HG03095 (cell line): ENCODE data around the gene NFXL1.

ENCODE experiments used
- ATAC-seq: cut with Tn5 transposase; IDR thresholded peaks from one replicate; pipeline ENCODE4 v1.9.1; 2021; ENCODE audit warnings: moderate library complexity; ENCODE audit not compliant: unreplicated experiment

Gene NFXL1

GRCh38 chr4:47899639-47900038 lies 14.7 kb downstream of the NFXL1 start:
- no peak for ATAC-seq

GRCh38 chr4:47891928-47892327 lies 22.5 kb downstream of the NFXL1 start:
- no peak for ATAC-seq

- no peak for ATAC-seq
Observed at GRCh38 chr4:47882228-47882627, 32.2 kb downstream of the NFXL1 start.

GRCh38 chr4:47879458-47879857 lies 34.9 kb downstream of the NFXL1 start:
- ATAC-seq: no peak

- no peak for ATAC-seq
Observed at GRCh38 chr4:47876784-47877546, 37.4 kb downstream of the NFXL1 start.

- ATAC-seq: no peak
Observed at GRCh38 chr4:47876310-47876709, 38.1 kb downstream of the NFXL1 start.

GRCh38 chr4:47873877-47874541 lies 40.4 kb downstream of the NFXL1 start:
- no peak for ATAC-seq

- ATAC-seq: no peak
Observed at GRCh38 chr4:47863486-47863885, 50.9 kb downstream of the NFXL1 start.

GRCh38 chr4:47862297-47862696 lies 52.1 kb downstream of the NFXL1 start:
- ATAC-seq: no peak

- ATAC-seq: no peak
Observed at GRCh38 chr4:47860305-47860704, 54.1 kb downstream of the NFXL1 start.

- no peak for ATAC-seq
Observed at GRCh38 chr4:47858006-47858405, 56.4 kb downstream of the NFXL1 start.

- ATAC-seq: no peak
Observed at GRCh38 chr4:47856713-47857112, 57.7 kb downstream of the NFXL1 start.

- ATAC-seq: no peak
Observed at GRCh38 chr4:47855350-47855749, 59.0 kb downstream of the NFXL1 start.

- no peak for ATAC-seq
Observed at GRCh38 chr4:47852136-47852535, 62.2 kb downstream of the NFXL1 start.

- ATAC-seq: no peak
Observed at GRCh38 chr4:47849466-47849865, 64.9 kb downstream of the NFXL1 start.

- ATAC-seq: no peak
Observed at GRCh38 chr4:47848041-47848440, 66.3 kb downstream of the NFXL1 start.

- ATAC-seq: no peak
Observed at GRCh38 chr4:47842985-47843384, 71.4 kb downstream of the NFXL1 start.

GRCh38 chr4:47840291-47840690 lies 74.1 kb downstream of the NFXL1 start:
- no peak for ATAC-seq

- peak; percentile 70 for ATAC-seq
Observed at GRCh38 chr4:47839259-47839658, 75.1 kb downstream of the NFXL1 start.

- ATAC-seq: no peak
Observed at GRCh38 chr4:47838445-47838844, 75.9 kb downstream of the NFXL1 start.

GRCh38 chr4:47837908-47838294 lies 76.5 kb downstream of the NFXL1 start, which contains the start of gene CORIN:
Gene CORIN, minus strand, starts transcription at chr4:47838067. Its CDS starts 118 bp downstream, at chr4:47837949.
- no peak for ATAC-seq

- peak; percentile 48 for ATAC-seq
Observed at GRCh38 chr4:47837094-47837907, 77.1 kb downstream of the NFXL1 start.
